Neuronal stem cell (in vitro differentiated cells): ENCODE data around the gene IRS1.

Source experiments
- DNase-seq: peaks from one replicate; pipeline ENCODE4 v3.0.0-alpha.2; 2013; ENCODE audit warnings: low spot score
- H2AFZ ChIP-seq: one replicate; pipeline ENCODE4 v1.6.1; 2013; ENCODE audit warnings: mild to moderate bottlenecking, low read length, inconsistent platforms
- H2AK5ac ChIP-seq: 2 replicates; pipeline ENCODE4 v1.6.1; 2013; ENCODE audit warnings: low read depth, mild to moderate bottlenecking, inconsistent platforms, low read length, moderate library complexity, mixed read lengths
- H2BK120ac ChIP-seq: 2 replicates; pipeline ENCODE4 v1.6.1; 2013; ENCODE audit warnings: low read depth, mild to moderate bottlenecking, inconsistent platforms, low read length, moderate library complexity, mixed read lengths
- H2BK12ac ChIP-seq: one replicate; pipeline ENCODE4 v1.6.1; 2013; ENCODE audit warnings: low read length, inconsistent platforms
- H2BK15ac ChIP-seq: 2 replicates; pipeline ENCODE4 v1.6.1; 2013; ENCODE audit warnings: mild to moderate bottlenecking, low read length, inconsistent platforms, mixed read lengths
- H2BK5ac ChIP-seq: one replicate; pipeline ENCODE4 v1.6.1; 2013; ENCODE audit warnings: inconsistent platforms, mild to moderate bottlenecking, low read length, moderate library complexity
- H3K14ac ChIP-seq: one replicate; pipeline ENCODE4 v1.6.1; 2013; ENCODE audit warnings: low read length, inconsistent platforms
- H3K18ac ChIP-seq: 2 replicates; pipeline ENCODE4 v1.6.1; 2013; ENCODE audit warnings: low read length, inconsistent platforms
- H3K23ac ChIP-seq: 2 replicates; pipeline ENCODE4 v1.6.1; 2013; ENCODE audit warnings: low read depth, mild to moderate bottlenecking, mixed read lengths, low read length, inconsistent platforms; ENCODE audit not compliant: poor library complexity
- H3K27ac ChIP-seq: replicated peaks from 3 replicates; pipeline ENCODE4 v1.5.1; 2013; ENCODE audit warnings: low read length, inconsistent platforms
- H3K27me3 ChIP-seq, 3 experiments: 2 replicates each; pipeline ENCODE4 v1.6.1; 2013; ENCODE audit warnings: low read length in 3 of 3, mild to moderate bottlenecking in 2 of 3, inconsistent platforms in 1 of 3, low read depth in 1 of 3, mixed read lengths in 1 of 3, moderate library complexity in 1 of 3; ENCODE audit not compliant: control insufficient read depth in 3 of 3, insufficient read depth in 3 of 3
- H3K36me3 ChIP-seq, 2 donors: replicated peaks in 1 of 2; 2 replicates each; pipeline ENCODE4 v1.6.1; 2013; ENCODE audit warnings: low read length in 2 of 2; ENCODE audit not compliant: control insufficient read depth in 2 of 2, insufficient read depth in 2 of 2
- H3K4ac ChIP-seq: 2 replicates; pipeline ENCODE4 v1.6.1; 2013; ENCODE audit warnings: inconsistent platforms, mild to moderate bottlenecking, low read length, moderate library complexity
- H3K4me1 ChIP-seq, 2 donors: 1 replicate in 1 of 2; 2 replicates in 1 of 2; pipeline ENCODE4 v1.6.1; 2013; ENCODE audit warnings: low read length in 2 of 2, low read depth in 1 of 2; ENCODE audit not compliant: control insufficient read depth in 2 of 2, insufficient read depth in 1 of 2
- H3K4me2 ChIP-seq: one replicate; pipeline ENCODE4 v1.6.1; 2013; ENCODE audit warnings: mild to moderate bottlenecking, low read length, inconsistent platforms; ENCODE audit not compliant: insufficient read depth, poor library complexity, severe bottlenecking
- H3K4me3 ChIP-seq, 2 donors: 2 replicates each; pipeline ENCODE4 v1.5.1; 2013; ENCODE audit warnings: low read length in 2 of 2, mild to moderate bottlenecking in 2 of 2, inconsistent platforms in 1 of 2, moderate library complexity in 1 of 2
- H3K79me1 ChIP-seq: one replicate; pipeline ENCODE4 v1.6.1; 2013; ENCODE audit warnings: low read depth, mild to moderate bottlenecking, inconsistent platforms, low read length, moderate library complexity
- H3K9ac ChIP-seq: one replicate; pipeline ENCODE4 v1.6.1; 2013; ENCODE audit warnings: mild to moderate bottlenecking, low read depth, low read length, inconsistent platforms; ENCODE audit not compliant: poor library complexity
- H3K9me3 ChIP-seq, 2 donors: replicated peaks in 1 of 2; 2 replicates each; pipeline versions ENCODE3 to v1.6.1; 2013; ENCODE audit warnings: low read length in 2 of 2, mild to moderate bottlenecking in 2 of 2, inconsistent platforms in 1 of 2, low read depth in 1 of 2, mixed read lengths in 1 of 2, moderate library complexity in 1 of 2; ENCODE audit not compliant: control insufficient read depth in 2 of 2, insufficient read depth in 1 of 2
- H4K8ac ChIP-seq: one replicate; pipeline ENCODE4 v1.6.1; 2013; ENCODE audit warnings: low read depth, mild to moderate bottlenecking, inconsistent platforms, low read length, moderate library complexity
- H4K91ac ChIP-seq: one replicate; pipeline ENCODE4 v1.6.1; 2013; ENCODE audit warnings: low read length, low read depth, mild to moderate bottlenecking, inconsistent platforms; ENCODE audit not compliant: poor library complexity
- WGBS, 2 donors: extraction: QIAGEN DNeasy Blood & Tissue Kit; methylation state at CpG; one replicate each; pipeline ENCODE4 v1.1.7; 2013; ENCODE audit warnings: missing lambda C conversion rate in 2 of 2, mixed read lengths in 1 of 2; ENCODE audit not compliant: insufficient read length in 2 of 2, insufficient replicate concordance in 1 of 2; ENCODE audit errors: extremely low coverage in 2 of 2; 5-methylcytosine and 5-hydroxymethylcytosine counted together

Gene IRS1

DNA sequence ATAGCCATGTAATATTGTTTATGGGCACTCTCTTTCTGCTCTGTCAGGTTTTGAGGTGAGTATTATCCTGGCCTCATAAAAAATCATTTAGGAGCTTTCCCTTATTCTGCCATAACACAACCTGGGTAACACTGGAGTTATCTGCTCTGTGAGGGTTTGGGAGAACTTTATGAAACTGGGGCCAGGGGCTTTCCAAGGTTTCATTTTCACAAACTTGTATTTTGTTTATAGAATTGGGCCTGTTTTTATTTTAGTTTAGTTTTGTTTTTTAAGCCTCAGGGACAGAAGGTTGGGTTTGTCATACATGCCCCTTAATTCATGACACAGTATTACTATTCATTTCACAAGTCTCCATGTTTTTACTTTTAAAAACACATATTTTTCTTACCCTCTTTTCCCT, 83.5 kb downstream of the IRS1 start:
- Histone ChIP-seq H3K4ac (no peak overlapping the region), H2BK5ac (no peak overlapping the region), H3K27ac (no peak overlapping the region), H2BK120ac (no peak overlapping the region), H3K9ac (no peak overlapping the region), H2AK5ac (no peak overlapping the region), H2BK15ac (no peak overlapping the region), H3K4me1 (peaks cover 0 to 2% of the 10 kb centered on the region in 2 donors), H3K4me2 (no peak overlapping the region), H3K9me3 (peaks cover 0 to 4% of the 10 kb centered on the region in 2 donors), H3K18ac (no peak overlapping the region), H2BK12ac (no peak overlapping the region), H3K23ac (no peak overlapping the region), H4K8ac (no peak overlapping the region), H2AFZ (no peak overlapping the region), H3K14ac (no peak overlapping the region), H4K91ac (no peak overlapping the region), H3K4me3 (no peak overlapping the region), H3K79me1 (peaks cover 2% of the 10 kb centered on the region), H3K27me3 (peaks cover 0 to 2% (median 0%) of the 10 kb centered on the region in 3 experiments), H3K36me3 (no peaks in the 10 kb centered on the region)
- DNase-seq = no peak

DNA sequence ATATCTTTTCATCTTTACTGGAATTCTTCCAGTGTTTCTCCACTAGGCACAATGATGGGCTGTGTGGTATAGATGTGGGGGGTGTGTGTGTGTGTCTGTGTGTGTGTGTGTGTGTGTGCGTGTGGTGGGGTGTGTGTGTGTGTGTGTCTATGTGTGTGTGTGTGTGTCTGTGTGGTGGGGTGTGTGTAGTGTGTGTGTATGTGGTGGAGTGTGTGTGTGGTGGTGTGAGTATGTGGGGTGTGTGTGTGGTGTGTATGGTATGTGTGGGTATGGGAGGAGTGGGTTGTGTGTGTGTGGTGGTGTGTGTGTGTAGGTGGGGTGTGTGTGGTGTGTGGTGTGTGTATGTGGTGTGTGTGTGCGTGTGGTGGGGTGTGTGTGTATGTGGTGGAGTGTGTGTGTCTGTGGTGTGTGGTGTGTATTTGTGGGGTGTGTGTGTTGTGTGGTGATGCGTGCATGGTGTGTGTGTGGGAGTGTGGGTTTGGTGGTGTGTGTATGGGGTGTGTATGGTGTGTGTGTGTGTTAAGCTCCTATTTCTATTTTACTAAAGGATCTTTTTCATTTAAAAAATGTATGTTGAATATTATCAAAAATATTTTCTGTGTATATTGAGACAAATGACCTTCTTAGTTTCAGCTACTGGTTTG, 84.2 kb downstream of the IRS1 start:
- H3K23ac ChIP-seq = peak overlapping the region; percentile 96
- WGBS, 2 donors = 100% methylated on average over 1 to 2 of the region's 3 CpGs
- peak overlapping the region; percentile 79 for H4K91ac ChIP-seq
- H2AK5ac ChIP-seq = no peak overlapping the region
- no peak overlapping the region for H2BK15ac ChIP-seq
- H3K9me3 ChIP-seq = peaks cover 0 to 4% of the 10 kb centered on the region in 2 donors
- no peak overlapping the region for H3K4ac ChIP-seq
- H3K4me2 ChIP-seq = no peak overlapping the region
- peak overlapping the region; percentile 84 for H2BK12ac ChIP-seq
- H3K14ac ChIP-seq = peak overlapping the region; percentile 99
- no peaks in the 10 kb centered on the region for H3K36me3 ChIP-seq
- peaks cover 2% of the 10 kb centered on the region for H3K79me1 ChIP-seq
- no peak overlapping the region for H3K27ac ChIP-seq
- H2BK120ac ChIP-seq = no peak overlapping the region
- H3K4me1 ChIP-seq = no peaks in the 10 kb centered on the region
- H2AFZ ChIP-seq = no peak overlapping the region
- H4K8ac ChIP-seq = peak overlapping the region; percentile 82
- DNase-seq = no peak
- H3K27me3 ChIP-seq = peaks cover 0 to 2% (median 0%) of the 10 kb centered on the region in 3 experiments
- H2BK5ac ChIP-seq = no peak overlapping the region
- peak overlapping the region in 1 of 2 donors; percentile 73 for H3K4me3 ChIP-seq
- H3K9ac ChIP-seq = peak overlapping the region; percentile 44
- H3K18ac ChIP-seq = no peak overlapping the region

DNA sequence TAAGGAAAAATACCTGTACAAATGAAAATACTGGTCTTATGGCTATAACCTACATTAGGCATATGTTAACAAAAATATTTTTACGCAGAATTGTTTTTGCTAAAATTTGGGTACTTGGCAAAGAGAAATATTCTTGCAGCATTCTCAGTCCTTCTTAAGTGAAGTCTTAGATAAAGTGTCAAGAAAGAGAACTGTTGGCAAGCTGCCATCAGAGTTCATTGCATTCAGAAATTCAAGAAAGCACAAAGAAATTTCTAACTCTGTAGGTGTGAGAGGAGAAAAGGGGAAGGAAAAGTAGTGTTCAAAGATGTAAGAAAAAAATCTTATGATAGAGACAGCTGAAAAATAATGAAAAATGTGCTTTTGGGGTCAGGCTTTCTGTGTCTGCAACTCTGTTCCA, 86.7 kb downstream of the IRS1 start:
- Histone ChIP-seq H2BK120ac (no peak overlapping the region), H2BK5ac (no peak overlapping the region), H2AFZ (no peak overlapping the region), H3K4me1 (no peaks in the 10 kb centered on the region), H3K18ac (no peak overlapping the region), H3K79me1 (peaks cover 2% of the 10 kb centered on the region), H2BK15ac (no peak overlapping the region), H3K9me3 (peaks cover 0 to 4% of the 10 kb centered on the region in 2 donors), H3K4me3 (no peak overlapping the region), H4K91ac (no peak overlapping the region), H3K36me3 (no peaks in the 10 kb centered on the region), H3K4me2 (no peak overlapping the region), H3K23ac (no peak overlapping the region), H4K8ac (no peak overlapping the region), H2AK5ac (no peak overlapping the region), H3K27me3 (peaks cover 0 to 2% (median 0%) of the 10 kb centered on the region in 3 experiments), H2BK12ac (no peak overlapping the region), H3K14ac (no peak overlapping the region), H3K27ac (no peak overlapping the region), H3K4ac (no peak overlapping the region), H3K9ac (no peak overlapping the region)
- no CpG with 5 or more reads among the region's 1 CpG for WGBS, 2 donors
- no peak for DNase-seq

DNA sequence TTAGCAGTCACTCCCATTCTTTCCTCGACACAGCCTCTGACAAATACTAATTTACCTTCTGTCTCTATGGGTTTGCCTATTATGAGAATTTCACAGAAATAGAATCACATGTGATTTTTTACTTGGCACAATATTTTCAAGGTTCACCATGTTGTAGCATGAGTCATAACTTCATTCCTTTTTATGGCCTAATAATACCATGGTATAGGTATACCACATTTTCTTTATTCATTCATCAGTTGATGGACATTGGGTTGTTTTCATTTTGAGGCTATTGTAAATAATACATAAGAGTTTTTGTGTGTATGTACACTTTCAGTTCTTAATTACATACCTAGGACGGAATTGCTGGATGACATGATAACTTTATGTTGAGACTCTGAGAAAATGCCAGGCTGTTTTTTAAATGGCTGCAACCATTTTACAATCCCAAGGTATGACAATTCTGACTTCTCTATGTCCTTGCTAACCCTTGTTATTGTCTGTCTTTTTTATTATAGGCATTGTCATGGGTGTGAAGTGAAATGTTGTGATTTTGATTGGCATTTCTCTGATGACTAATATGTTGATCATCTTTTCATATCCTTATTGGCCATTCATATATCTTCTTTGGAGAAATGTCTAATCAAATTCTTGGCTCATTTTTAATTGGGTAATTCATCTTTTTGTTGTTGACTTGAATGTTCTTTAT, 87.9 kb downstream of the IRS1 start:
- Histone ChIP-seq H4K91ac (no peak overlapping the region), H3K14ac (no peak overlapping the region), H3K23ac (no peak overlapping the region), H4K8ac (no peak overlapping the region), H3K18ac (no peak overlapping the region), H3K27me3 (peaks cover 0 to 2% (median 0%) of the 10 kb centered on the region in 3 experiments), H2BK5ac (no peak overlapping the region), H3K4me3 (no peak overlapping the region), H2AK5ac (no peak overlapping the region), H2AFZ (no peak overlapping the region), H3K79me1 (peaks cover 2% of the 10 kb centered on the region), H3K36me3 (no peaks in the 10 kb centered on the region), H3K9me3 (peaks cover 0 to 4% of the 10 kb centered on the region in 2 donors), H3K4me2 (no peak overlapping the region), H3K27ac (no peak overlapping the region), H3K9ac (no peak overlapping the region), H3K4me1 (no peaks in the 10 kb centered on the region), H2BK15ac (no peak overlapping the region), H2BK120ac (no peak overlapping the region), H2BK12ac (no peak overlapping the region), H3K4ac (no peak overlapping the region)
- DNase-seq = no peak
- whole genome bisulfite sequencing, 2 donors = no CpG with 5 or more reads among the region's 2 CpGs
